ENCODE measurements around the gene MAP2K3.
"Not testable (repeated sequence)": the region's sequence is repeated elsewhere in the genome, so short reads cannot be mapped to it uniquely, and the experiment has no call there.

DNA sequence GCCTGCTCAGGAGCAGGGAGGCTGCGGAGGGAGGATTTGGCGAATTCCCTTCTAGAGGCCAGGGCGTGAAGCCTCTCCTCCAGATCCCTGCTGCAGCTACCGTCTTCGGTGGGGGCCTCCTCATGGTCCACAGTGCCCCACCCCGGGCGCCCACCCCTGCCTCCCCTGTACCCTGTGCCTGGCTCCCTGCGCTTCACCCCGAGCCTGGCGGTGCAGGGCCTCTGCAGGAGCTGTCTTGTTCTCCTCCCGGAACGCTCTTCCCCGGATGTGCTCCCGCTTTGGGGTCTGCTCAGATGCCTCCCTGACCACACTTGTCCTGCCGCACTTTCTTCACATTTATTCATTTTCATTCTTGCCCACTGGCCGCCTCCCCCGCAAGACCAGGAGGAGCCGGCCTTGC is 33.3 kb downstream of the MAP2K3 start:
- not testable (repeated sequence) for TF ChIP-seq POLR2A (IDR thresholded peaks at IDR 0.05; ENCODE audit: low read depth, low read length); TAF1 (IDR thresholded peaks at IDR 0.05; ENCODE audit: low read depth, low read length); POLR2AphosphoS5 (IDR thresholded peaks at IDR 0.05; ENCODE audit: low read depth, low read length); SPI1 (IDR thresholded peaks at IDR 0.05; ENCODE audit: low read depth, low read length); PAX5 (IDR thresholded peaks at IDR 0.05; ENCODE audit: insufficient read depth, low read length, severe bottlenecking)

Data from GM12891 (cell line).